DND-41 (cell line): Measurements from ENCODE around the gene MEF2C.

Experiments used
- EZH2 ChIP-seq: IDR thresholded peaks from 3 replicates; pipeline ENCODE4 v1.6.1; 2012; ENCODE audit warnings: borderline replicate concordance, low read depth, mild to moderate bottlenecking, moderate library complexity, low read length, inconsistent platforms; ENCODE audit not compliant: severe bottlenecking
- TF ChIP-seq, protein P1 (sequence below): IDR thresholded peaks from 2 replicates; pipeline ENCODE4 v1.5.1; 2012; ENCODE audit warnings: borderline replicate concordance, low read length, moderate library complexity, mild to moderate bottlenecking; ENCODE audit not compliant: poor library complexity, severe bottlenecking; ENCODE audit errors: extremely low read depth

GRCh38 chr5:88693071-88693932 is 189.7 kb downstream of the MEF2C start:
- TF ChIP-seq, protein P1, sequence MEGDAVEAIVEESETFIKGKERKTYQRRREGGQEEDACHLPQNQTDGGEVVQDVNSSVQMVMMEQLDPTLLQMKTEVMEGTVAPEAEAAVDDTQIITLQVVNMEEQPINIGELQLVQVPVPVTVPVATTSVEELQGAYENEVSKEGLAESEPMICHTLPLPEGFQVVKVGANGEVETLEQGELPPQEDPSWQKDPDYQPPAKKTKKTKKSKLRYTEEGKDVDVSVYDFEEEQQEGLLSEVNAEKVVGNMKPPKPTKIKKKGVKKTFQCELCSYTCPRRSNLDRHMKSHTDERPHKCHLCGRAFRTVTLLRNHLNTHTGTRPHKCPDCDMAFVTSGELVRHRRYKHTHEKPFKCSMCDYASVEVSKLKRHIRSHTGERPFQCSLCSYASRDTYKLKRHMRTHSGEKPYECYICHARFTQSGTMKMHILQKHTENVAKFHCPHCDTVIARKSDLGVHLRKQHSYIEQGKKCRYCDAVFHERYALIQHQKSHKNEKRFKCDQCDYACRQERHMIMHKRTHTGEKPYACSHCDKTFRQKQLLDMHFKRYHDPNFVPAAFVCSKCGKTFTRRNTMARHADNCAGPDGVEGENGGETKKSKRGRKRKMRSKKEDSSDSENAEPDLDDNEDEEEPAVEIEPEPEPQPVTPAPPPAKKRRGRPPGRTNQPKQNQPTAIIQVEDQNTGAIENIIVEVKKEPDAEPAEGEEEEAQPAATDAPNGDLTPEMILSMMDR = no peak
- no peak for TF ChIP-seq EZH2
